NCI-H526 (cell line): ENCODE data around the gene CARD16.
"Not testable (repeated sequence)": the region's sequence is repeated elsewhere in the genome, so short reads cannot be mapped to it uniquely, and the experiment has no call there.

Source experiments
- DNase-seq, 2 experiments: peaks; one replicate each; lab custom pipeline; 2025; lab: John Stamatoyannopoulos, UW

The CARD16 gene

GRCh38 chr11:105044557-105045524, at the start of gene CARD16:
Gene CARD16, minus strand, starts transcription at chr11:105045335. Its CDS starts 38 bp downstream, at chr11:105045297.
- DNase-seq = not testable (repeated sequence)

- no peak for DNase-seq
Observed at GRCh38 chr11:105092256-105093239, 47.4 kb upstream of the CARD16 start.

GRCh38 chr11:105081412-105082150, 36.4 kb upstream of the CARD16 start:
- DNase-seq = no peak

- DNase-seq = not testable (repeated sequence)
Observed at GRCh38 chr11:105080171-105080906, 35.2 kb upstream of the CARD16 start.

GRCh38 chr11:105078283-105078682, 33.1 kb upstream of the CARD16 start:
- DNase-seq = no peak

GRCh38 chr11:105077141-105077790, 32.1 kb upstream of the CARD16 start:
- not testable (repeated sequence) for DNase-seq

GRCh38 chr11:105074166-105074530, 29.0 kb upstream of the CARD16 start:
- DNase-seq = no peak

GRCh38 chr11:105073456-105074165, 28.5 kb upstream of the CARD16 start:
- no peak for DNase-seq

- not testable (repeated sequence) for DNase-seq
Observed at GRCh38 chr11:105072080-105072479, 26.9 kb upstream of the CARD16 start.

- no peak for DNase-seq
Observed at GRCh38 chr11:105071089-105071732, 26.1 kb upstream of the CARD16 start.

- DNase-seq = no peak
Observed at GRCh38 chr11:105070306-105070705, 25.2 kb upstream of the CARD16 start.

GRCh38 chr11:105069749-105070148, 24.6 kb upstream of the CARD16 start:
- DNase-seq = not testable (repeated sequence)

- not testable (repeated sequence) for DNase-seq
Observed at GRCh38 chr11:105063245-105063941, 18.3 kb upstream of the CARD16 start.

- DNase-seq = no peak
Observed at GRCh38 chr11:105057432-105057831, 12.3 kb upstream of the CARD16 start.

- DNase-seq = no peak
Observed at GRCh38 chr11:105056446-105056845, 11.3 kb upstream of the CARD16 start.

GRCh38 chr11:105054723-105055493, 9.8 kb upstream of the CARD16 start:
- no peak for DNase-seq

GRCh38 chr11:105052487-105052886, 7.4 kb upstream of the CARD16 start:
- DNase-seq = no peak

GRCh38 chr11:105051559-105051958, 6.4 kb upstream of the CARD16 start:
- no peak for DNase-seq
